ENCODE measurements around the gene FBN1. TPM values are rescaled to one million over a fixed set of nuclear protein-coding genes. Genes with fewer than 3 reads are reported as not detected.

Gene FBN1
- total RNA-seq, 1 experiment from 2014 or later: 6.7 TPM

GRCh38 chr15:48572823-48573222 lies 72.7 kb downstream of the FBN1 start:
- Histone ChIP-seq H3K36me3 (ENCODE audit: low read depth, low read length) (no peaks in the 10 kb centered on the region), H4K20me1 (ENCODE audit: low read length) (no peaks in the 10 kb centered on the region), H3K27ac (ENCODE audit: low read length) (no peak overlapping the region), H3K4me3 (ENCODE audit: low read length) (no peak overlapping the region), H3K27me3 (ENCODE audit: low read length) (no peaks in the 10 kb centered on the region), H3K4me2 (ENCODE audit: low read length) (no peak overlapping the region), H3K9me3 (ENCODE audit: low read length) (no peaks in the 10 kb centered on the region), H3K79me2 (ENCODE audit: low read length) (no peaks in the 10 kb centered on the region), H3K9me2 (replicated peaks; ENCODE audit: low read length) (no peaks in the 10 kb centered on the region), H3K9ac (ENCODE audit: low read length) (no peak overlapping the region), H3F3A (ENCODE audit: low read length, unreplicated experiment) (no peaks in the 10 kb centered on the region), H3K4me1 (ENCODE audit: insufficient read depth, low read length) (no peaks in the 10 kb centered on the region), H2AFZ (ENCODE audit: low read length) (no peak overlapping the region)
- no peak for DNase-seq
- POLR2A ChIA-PET (ENCODE audit: unreplicated experiment): no interaction called here
- no peak for ATAC-seq
- TF ChIP-seq EZH2 (IDR thresholded peaks at IDR 0.05; ENCODE audit: low read length, unreplicated experiment) (no peak), EZH2phosphoT487 (IDR thresholded peaks at IDR 0.05; ENCODE audit: borderline replicate concordance, low read length) (no peak)
- no TSS peak for BruUV-seq (replicated peaks)
- intact Hi-C loops (cut with micrococcal nuclease): no loop called here
- CTCF ChIA-PET: no interaction called here

- no peak for TF ChIP-seq CTCF (conservative IDR thresholded peaks at IDR 0.05; ENCODE audit: low read depth, low read length)
- no peak for TF ChIP-seq EZH2 (IDR thresholded peaks at IDR 0.05; ENCODE audit: low read length, unreplicated experiment)
- TF ChIP-seq EZH2phosphoT487 (IDR thresholded peaks at IDR 0.05; ENCODE audit: borderline replicate concordance, low read length): no peak
- Histone ChIP-seq H3K4me2 (ENCODE audit: low read length) (no peak overlapping the region), H3K27me3 (ENCODE audit: low read length) (no peaks in the 10 kb centered on the region), H4K20me1 (ENCODE audit: low read length) (no peaks in the 10 kb centered on the region), H3F3A (ENCODE audit: low read length, unreplicated experiment) (no peaks in the 10 kb centered on the region), H3K9me2 (replicated peaks; ENCODE audit: low read length) (no peaks in the 10 kb centered on the region), H3K4me1 (ENCODE audit: insufficient read depth, low read length) (peaks cover 6% of the 10 kb centered on the region), H3K9me3 (ENCODE audit: low read length) (no peaks in the 10 kb centered on the region), H3K27ac (ENCODE audit: low read length) (no peak overlapping the region), H3K9ac (ENCODE audit: low read length) (no peak overlapping the region), H3K4me3 (ENCODE audit: low read length) (no peak overlapping the region), H3K79me2 (ENCODE audit: low read length) (no peaks in the 10 kb centered on the region), H3K36me3 (ENCODE audit: low read depth, low read length) (no peaks in the 10 kb centered on the region), H2AFZ (ENCODE audit: low read length) (no peak overlapping the region)
- ATAC-seq: no peak
- no peak for DNase-seq
- no TSS peak for BruUV-seq (replicated peaks)
- ChIA-PET POLR2A (ENCODE audit: unreplicated experiment) (no interaction called here), CTCF (no interaction called here)
- intact Hi-C loops (cut with micrococcal nuclease): no loop called here
These were observed 74.0 kb downstream of the FBN1 start for GRCh38 chr15:48571510-48571909.

GRCh38 chr15:48570822-48571221 lies 74.7 kb downstream of the FBN1 start:
- TF ChIP-seq EZH2 (IDR thresholded peaks at IDR 0.05; ENCODE audit: low read length, unreplicated experiment) (no peak), CTCF (conservative IDR thresholded peaks at IDR 0.05; ENCODE audit: low read depth, low read length) (no peak), EZH2phosphoT487 (IDR thresholded peaks at IDR 0.05; ENCODE audit: borderline replicate concordance, low read length) (no peak)
- ChIA-PET CTCF (no interaction called here), POLR2A (ENCODE audit: unreplicated experiment) (no interaction called here)
- Histone ChIP-seq H3K9ac (ENCODE audit: low read length) (no peak overlapping the region), H3K9me2 (replicated peaks; ENCODE audit: low read length) (no peaks in the 10 kb centered on the region), H3K4me3 (ENCODE audit: low read length) (no peak overlapping the region), H3F3A (ENCODE audit: low read length, unreplicated experiment) (no peaks in the 10 kb centered on the region), H3K36me3 (ENCODE audit: low read depth, low read length) (no peaks in the 10 kb centered on the region), H3K9me3 (ENCODE audit: low read length) (no peaks in the 10 kb centered on the region), H3K79me2 (ENCODE audit: low read length) (no peaks in the 10 kb centered on the region), H3K27ac (ENCODE audit: low read length) (no peak overlapping the region), H3K27me3 (ENCODE audit: low read length) (no peaks in the 10 kb centered on the region), H2AFZ (ENCODE audit: low read length) (no peak overlapping the region), H4K20me1 (ENCODE audit: low read length) (no peaks in the 10 kb centered on the region), H3K4me2 (ENCODE audit: low read length) (no peak overlapping the region), H3K4me1 (ENCODE audit: insufficient read depth, low read length) (peaks cover 11% of the 10 kb centered on the region)
- intact Hi-C loops (cut with micrococcal nuclease): no loop called here
- DNase-seq (no peak), ATAC-seq (no peak)
- no TSS peak for BruUV-seq (replicated peaks)
